Measurements from ENCODE around the gene CCSER1.
"Not testable (repeated sequence)": the region's sequence is repeated elsewhere in the genome, so short reads cannot be mapped to it uniquely, and the experiment has no call there.

CCSER1 gene

GRCh38 chr4:90904021-90904420 is 776.8 kb downstream of the CCSER1 start:
- H3K4me3 ChIP-seq (ENCODE audit: low read length), result no peak overlapping the region
- TF ChIP-seq, protein P1, sequence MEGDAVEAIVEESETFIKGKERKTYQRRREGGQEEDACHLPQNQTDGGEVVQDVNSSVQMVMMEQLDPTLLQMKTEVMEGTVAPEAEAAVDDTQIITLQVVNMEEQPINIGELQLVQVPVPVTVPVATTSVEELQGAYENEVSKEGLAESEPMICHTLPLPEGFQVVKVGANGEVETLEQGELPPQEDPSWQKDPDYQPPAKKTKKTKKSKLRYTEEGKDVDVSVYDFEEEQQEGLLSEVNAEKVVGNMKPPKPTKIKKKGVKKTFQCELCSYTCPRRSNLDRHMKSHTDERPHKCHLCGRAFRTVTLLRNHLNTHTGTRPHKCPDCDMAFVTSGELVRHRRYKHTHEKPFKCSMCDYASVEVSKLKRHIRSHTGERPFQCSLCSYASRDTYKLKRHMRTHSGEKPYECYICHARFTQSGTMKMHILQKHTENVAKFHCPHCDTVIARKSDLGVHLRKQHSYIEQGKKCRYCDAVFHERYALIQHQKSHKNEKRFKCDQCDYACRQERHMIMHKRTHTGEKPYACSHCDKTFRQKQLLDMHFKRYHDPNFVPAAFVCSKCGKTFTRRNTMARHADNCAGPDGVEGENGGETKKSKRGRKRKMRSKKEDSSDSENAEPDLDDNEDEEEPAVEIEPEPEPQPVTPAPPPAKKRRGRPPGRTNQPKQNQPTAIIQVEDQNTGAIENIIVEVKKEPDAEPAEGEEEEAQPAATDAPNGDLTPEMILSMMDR (conservative IDR thresholded peaks at IDR 0.05; ENCODE audit: low read depth, low read length), result no peak
- no peak for DNase-seq (ENCODE audit: low read depth)

GRCh38 chr4:90906239-90906638 is 779.0 kb downstream of the CCSER1 start:
- TF ChIP-seq, protein P1 (conservative IDR thresholded peaks at IDR 0.05; ENCODE audit: low read depth, low read length), result no peak
- no peak for DNase-seq (ENCODE audit: low read depth)
- H3K4me3 ChIP-seq (ENCODE audit: low read length), result no peak overlapping the region

DNA sequence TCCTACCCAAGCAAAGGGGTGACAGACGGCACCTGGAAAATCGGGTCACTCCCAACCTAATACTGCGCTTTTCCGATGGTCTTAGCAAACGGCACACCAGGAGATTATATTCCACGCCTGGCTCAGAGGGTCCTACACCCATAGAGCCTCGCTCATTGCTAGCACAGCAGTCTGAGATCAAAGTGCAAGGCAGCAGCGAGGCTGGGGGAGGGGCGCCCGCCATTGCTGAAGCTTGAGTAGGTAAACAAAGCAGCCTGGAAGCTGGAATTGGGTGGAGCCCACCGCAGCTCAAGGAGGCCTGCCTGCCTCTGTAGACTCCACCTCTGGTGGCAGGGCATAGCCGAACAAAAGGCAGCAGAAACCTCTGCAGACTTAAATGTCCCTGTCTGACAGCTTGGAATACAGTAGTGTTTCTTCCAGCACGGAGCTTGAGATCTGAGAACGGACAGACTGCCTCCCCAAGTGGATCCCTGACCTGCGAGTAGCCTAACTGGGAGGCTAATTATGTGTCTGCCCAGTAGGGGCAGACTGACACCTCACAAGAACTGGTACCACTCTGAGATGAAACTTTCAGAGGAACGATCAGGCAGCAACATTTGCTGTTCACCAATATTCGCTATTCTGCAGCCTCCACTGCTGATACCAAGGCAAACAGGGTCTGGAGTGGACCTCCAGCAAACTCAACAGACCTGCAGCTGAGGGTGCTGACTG is 784.7 kb downstream of the CCSER1 start:
- H3K4me3 ChIP-seq (ENCODE audit: low read length); DNase-seq (ENCODE audit: low read depth): not testable (repeated sequence)

DNA sequence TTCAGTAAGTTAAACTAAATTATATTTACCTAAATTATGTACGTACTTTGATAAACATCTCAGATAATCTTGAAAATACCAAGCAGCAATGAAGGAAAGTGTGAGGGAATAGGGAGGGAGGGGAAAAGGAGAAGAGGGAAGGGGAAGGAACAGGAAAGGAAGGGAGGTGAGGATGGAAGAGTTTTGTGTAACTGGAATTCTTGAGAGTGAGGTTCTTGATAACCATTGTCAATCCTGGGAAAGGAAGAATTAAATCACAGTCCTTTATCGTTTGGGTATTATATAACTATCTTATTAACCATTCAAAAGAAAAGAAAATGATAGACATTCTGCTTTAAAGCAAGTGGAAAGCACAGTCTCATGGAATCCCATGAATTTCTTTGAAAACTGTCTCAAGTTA is 795.0 kb downstream of the CCSER1 start:
- no peak for DNase-seq (ENCODE audit: low read depth)
- no peak overlapping the region for H3K4me3 ChIP-seq (ENCODE audit: low read length)
- TF ChIP-seq, protein P1 (conservative IDR thresholded peaks at IDR 0.05; ENCODE audit: low read depth, low read length), result no peak

- no peak for DNase-seq (ENCODE audit: low read depth)
- TF ChIP-seq, protein P1 (conservative IDR thresholded peaks at IDR 0.05; ENCODE audit: low read depth, low read length), result no peak
- no peak overlapping the region for H3K4me3 ChIP-seq (ENCODE audit: low read length)
Measured at GRCh38 chr4:90926957-90927356, 799.8 kb downstream of the CCSER1 start.

GRCh38 chr4:90943311-90943710 is 816.1 kb downstream of the CCSER1 start:
- H3K4me3 ChIP-seq (ENCODE audit: low read length), result no peak overlapping the region
- TF ChIP-seq, protein P1 (conservative IDR thresholded peaks at IDR 0.05; ENCODE audit: low read depth, low read length), result no peak
- DNase-seq (ENCODE audit: low read depth), result no peak

- H3K4me3 ChIP-seq (ENCODE audit: low read length), result no peak overlapping the region
- TF ChIP-seq, protein P1 (conservative IDR thresholded peaks at IDR 0.05; ENCODE audit: low read depth, low read length), result no peak
- DNase-seq (ENCODE audit: low read depth), result no peak
Measured at GRCh38 chr4:90946945-90947344, 819.8 kb downstream of the CCSER1 start.
